NCI-H526 (cell line): Measurements from ENCODE around the gene DNASE1L3.
A peak's percentile ranks its signal among the peaks of the same experiment; 100 is the strongest.
"Not testable (repeated sequence)": the region's sequence is repeated elsewhere in the genome, so short reads cannot be mapped to it uniquely, and the experiment has no call there.

Source experiments
- DNase-seq, 2 experiments: peaks; one replicate each; lab custom pipeline; 2025; lab: John Stamatoyannopoulos, UW

The DNASE1L3 gene, protein sequence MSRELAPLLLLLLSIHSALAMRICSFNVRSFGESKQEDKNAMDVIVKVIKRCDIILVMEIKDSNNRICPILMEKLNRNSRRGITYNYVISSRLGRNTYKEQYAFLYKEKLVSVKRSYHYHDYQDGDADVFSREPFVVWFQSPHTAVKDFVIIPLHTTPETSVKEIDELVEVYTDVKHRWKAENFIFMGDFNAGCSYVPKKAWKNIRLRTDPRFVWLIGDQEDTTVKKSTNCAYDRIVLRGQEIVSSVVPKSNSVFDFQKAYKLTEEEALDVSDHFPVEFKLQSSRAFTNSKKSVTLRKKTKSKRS

GRCh38 chr3:58210761-58211460 is at the start of gene DNASE1L3:
TSS of gene DNASE1L3 (minus strand) at chr3:58210972. CDS start at chr3:58210906, 66 bp downstream.
- DNase-seq = no peak

DNA sequence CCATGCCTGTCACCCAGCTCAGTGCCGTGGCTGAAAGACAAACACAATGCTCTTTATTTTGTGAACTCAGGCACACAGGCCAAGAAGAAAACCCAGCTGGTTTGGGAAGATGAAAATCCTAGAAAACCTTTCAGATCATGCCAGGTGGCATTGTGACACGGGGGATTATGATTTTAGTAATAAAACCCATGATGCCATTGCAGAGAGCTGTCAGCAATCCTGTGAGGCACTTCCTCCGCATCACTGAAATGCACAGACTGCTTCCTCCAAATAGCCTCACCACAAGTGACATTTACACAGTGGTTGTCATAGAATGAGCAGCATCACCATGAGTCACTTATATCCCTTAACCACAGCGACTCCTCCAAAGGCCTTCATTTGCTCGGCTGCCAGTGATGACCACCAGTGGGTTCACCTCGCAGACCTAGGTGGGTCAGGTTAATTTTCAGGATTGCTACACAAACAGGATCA is 49.5 kb upstream of the DNASE1L3 start:
- no peak for DNase-seq

DNA sequence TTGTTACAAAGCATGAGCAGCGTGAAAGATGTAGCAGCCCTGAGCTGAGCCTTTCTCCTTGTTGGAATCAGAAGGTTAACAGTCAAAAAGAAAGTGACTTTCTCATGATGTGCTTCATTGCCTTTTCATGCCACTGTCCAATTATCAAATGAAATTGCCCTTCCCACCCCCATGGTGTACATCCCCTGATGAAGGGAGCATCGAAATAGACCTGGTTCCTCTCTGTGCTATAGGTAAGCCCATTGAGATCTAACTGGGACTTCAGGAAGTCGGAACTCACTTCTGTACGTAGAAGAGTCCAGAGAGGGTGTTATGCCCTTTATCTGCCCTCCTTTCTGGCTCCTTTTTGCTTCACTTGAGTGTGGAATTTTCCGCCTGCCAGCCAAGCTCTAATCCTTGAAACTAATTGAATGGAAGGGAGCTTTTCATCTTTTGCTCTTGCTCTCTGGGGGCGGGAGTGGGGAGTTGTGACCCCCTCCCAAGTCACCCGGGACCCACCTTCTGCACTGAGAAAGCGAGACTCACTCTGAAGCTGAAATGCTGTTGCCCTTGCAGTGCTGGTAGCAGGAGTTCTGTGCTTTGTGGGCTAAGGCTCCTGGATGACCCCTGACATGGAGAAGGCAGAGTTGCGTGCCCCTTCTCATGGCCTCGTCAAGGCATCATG is 47.8 kb upstream of the DNASE1L3 start:
- no peak for DNase-seq

GRCh38 chr3:58256511-58256910 is 45.7 kb upstream of the DNASE1L3 start:
- no peak for DNase-seq

DNA sequence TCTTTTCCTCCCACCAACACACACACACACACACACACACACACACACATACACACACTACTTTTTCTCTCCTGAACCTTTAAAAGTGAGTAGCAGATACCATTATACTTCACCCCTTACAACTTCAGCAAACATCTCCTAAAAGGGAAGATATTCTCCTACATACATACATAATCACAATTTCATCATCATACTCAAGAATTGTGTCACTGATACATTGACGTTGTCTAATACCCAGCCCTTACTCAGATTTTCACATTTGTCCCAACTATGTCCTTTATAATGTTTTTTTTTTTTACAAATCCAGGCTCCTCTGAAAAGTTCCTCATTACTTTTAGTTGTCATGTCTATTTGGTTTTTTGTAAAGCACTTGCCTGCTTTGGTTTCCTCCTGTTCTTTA is 45.3 kb upstream of the DNASE1L3 start:
- no peak for DNase-seq

DNA sequence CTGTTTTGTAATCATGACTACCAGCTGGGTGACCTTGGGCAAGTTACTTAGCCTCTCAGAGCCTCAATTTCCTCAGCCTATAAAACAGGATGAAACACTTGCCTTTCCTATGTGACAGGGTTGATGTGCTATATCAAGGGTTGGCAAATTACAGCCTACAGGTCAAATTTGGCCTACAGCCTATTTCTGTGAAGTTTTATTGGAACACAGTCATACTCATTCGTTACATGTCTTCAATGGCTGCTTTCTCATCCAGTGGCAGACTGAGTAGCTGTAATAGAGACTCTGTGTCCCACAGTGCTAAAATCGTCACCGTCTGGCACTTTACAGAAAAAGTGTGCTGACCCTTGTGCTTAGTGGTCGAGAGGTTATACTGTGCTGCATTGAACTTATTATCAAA is 43.4 kb upstream of the DNASE1L3 start:
- DNase-seq = no peak

- DNase-seq = no peak
These were observed 40.9 kb upstream of the DNASE1L3 start for GRCh38 chr3:58251631-58252035.

DNA sequence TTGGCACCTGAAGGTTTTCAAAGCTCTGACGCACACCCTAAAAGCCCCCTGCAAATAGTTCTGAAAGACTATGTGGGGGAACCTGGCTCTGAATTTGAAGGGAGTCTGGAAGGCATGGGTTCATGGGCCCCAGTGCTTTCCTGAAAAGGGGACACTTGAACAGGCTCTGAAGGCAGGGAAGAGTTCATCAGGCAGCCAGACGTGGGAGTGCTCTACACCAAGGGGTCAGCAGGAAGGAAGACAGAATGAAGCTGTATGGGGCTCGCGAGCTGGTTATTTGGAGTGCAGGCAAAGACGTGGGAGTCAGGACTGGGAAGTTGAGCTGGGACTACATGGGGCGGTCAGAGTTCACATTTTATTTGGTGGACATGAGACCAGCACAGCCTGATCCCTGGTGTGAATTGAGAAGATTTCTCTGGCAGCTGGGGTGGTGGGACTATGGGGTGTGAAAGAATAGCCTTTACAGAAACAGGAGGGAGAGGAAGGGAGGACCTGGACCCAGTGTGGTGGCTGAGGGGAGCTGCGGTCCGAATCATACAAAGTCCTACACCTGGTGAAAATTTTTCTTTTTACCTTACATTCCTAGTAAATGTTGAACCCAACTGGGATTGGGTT is 39.4 kb upstream of the DNASE1L3 start:
- DNase-seq = no peak

GRCh38 chr3:58249358-58250092 is 38.8 kb upstream of the DNASE1L3 start:
- no peak for DNase-seq

GRCh38 chr3:58246148-58247047 is 35.6 kb upstream of the DNASE1L3 start:
- no peak for DNase-seq

GRCh38 chr3:58243976-58244585 is 33.3 kb upstream of the DNASE1L3 start:
- DNase-seq = no peak

- DNase-seq = not testable (repeated sequence)
These were observed 32.1 kb upstream of the DNASE1L3 start for GRCh38 chr3:58242860-58243259.

DNA sequence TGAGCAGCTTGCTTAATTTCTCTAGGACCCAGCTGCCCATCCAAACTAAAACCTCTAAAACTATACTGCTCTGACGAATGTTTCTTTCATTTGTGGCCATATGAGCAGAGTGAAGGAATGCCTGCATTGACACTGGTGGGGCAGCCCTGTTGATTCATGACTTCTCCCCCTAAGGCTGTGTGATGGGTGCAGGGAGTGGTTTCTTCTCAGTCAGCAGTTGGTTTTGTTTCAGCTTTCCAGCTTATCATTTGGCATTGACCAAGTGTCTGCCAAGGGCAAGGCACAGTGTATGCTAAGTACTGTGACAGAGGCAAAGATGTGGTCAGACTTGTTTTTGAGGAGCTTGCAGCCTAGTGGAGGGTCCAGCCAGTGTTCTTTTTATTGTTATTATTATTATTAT is 31.6 kb upstream of the DNASE1L3 start:
- no peak for DNase-seq

- no peak for DNase-seq
These were observed 30.7 kb upstream of the DNASE1L3 start for GRCh38 chr3:58241306-58242044.

DNA sequence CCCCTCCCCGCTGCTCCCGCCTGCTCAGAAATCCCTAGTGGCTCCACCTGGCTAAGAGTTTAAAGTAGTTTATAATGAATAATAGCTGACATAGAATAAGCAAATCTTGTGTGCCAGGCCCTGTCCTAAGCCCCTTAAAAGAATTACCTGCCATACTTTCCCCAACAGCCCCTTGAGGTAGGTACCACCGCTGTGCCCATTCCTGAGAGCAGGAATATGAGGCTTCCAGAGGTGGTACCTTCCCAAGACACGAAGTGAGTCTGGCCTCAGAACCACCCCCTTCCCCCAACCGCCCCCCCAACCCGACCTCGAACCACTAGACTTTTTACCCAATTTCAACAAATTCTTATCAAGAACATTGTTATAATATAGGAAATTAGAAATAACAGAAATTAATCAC is 28.1 kb upstream of the DNASE1L3 start:
- DNase-seq = no peak

DNA sequence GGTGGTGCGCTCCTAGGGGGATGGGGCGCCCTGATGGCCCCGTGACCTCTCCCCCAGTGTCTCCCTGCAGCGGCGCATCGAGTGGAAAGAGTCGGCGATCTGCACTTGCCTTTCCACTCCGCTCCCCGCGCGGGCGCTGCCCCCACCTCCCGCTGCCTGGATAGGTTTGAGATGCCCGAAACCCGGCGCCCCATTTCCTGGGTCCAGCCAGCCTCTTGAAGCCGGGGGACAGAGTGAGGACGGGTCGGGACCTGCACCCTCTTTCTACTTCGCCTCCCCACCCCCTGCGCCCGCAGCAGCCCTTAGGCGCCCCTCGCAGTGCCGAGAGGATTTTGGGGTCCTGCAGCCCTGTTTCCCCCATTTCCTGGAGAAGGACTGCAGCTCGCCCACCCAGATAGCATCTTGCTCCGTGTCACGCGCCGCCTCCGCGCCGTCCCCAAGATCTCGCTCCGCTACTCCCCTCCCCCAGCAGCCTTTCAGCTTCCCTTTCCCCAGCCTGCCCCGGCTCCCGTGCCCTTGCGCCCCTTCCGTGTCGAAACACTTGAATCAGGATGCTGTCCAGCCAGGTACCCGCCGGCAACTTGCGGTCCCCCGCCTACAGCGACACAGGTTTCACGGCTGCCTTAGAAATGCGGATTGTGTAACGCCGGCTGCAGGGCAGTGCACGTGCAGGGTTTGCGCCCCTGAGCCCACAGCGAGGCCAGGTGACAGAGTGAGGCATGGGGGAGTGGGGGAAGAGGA is 27.3 kb upstream of the DNASE1L3 start:
- DNase-seq = peak in 1 of 2 experiments; percentile 36

DNA sequence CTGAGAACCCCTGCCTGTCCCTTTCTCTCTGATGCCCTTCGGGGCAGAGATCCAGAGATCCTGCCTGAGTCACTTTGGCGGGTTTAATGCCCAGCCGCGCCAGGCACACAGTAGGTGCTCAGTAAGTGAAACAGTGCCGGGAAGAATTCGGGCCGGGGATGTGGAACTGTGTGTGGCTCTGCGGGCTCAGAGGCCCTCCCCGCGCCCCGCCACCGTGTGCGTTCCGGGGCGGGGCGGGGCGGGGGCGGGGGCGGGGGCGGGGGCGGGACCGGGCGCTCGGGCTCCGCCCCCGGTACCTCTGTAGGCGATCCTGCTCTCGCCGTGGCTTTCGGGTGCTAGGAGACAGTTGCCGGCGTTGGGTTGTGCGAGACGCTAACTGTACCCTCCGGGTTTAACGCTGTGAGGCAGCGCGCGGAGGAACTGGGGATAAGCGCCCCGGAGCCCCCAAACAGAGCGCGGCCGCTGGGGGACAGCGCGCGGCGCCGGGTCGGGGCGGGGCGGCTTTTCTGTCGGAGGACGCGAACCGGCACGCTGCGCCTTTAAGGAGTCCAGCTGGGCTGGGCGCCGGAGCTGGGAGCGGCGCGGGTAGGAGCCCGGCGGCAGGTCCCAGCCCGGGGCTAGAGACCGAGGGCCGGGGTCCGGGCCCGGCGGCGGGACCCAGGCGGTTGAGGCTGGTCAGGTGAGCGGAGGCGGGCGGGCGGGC is 26.6 kb upstream of the DNASE1L3 start, which contains the start of gene ABHD6:
TSS of gene ABHD6 (plus strand) at position 555 of the 703 bp plus-strand sequence. CDS start 18,795 bp downstream, outside the sequence.
- DNase-seq = peak in 1 of 2 experiments; percentile 79
